ENCODE data around the gene XYLT2. TPM values are rescaled to one million over a fixed set of nuclear protein-coding genes. Genes with fewer than 3 reads are reported as not detected.

The XYLT2 gene
- total RNA-seq, 1 donor from 2014 or later = 19.5 TPM

DNA sequence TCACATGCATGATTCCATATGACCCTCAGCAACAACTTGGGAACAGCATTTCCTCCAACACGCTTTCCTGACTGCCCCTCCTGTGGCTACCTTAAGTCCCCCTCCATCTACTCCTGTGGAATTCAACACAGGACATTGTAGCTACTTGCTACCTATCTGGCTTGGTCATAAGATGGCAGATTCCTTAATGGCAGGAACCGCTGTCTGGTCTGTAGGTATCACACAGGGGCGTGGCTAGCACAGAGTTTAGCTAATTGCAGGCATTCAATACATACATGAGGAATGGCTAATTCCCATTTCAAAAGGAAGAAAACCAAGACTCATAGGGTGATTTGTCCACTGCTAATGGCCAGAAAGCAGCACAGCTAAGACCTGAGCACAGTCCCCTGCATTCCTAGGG lies 42.8 kb downstream of the XYLT2 start:
- no peak for FAIRE-seq
- DNase-seq (ENCODE audit: low read depth) = no peak
- Histone ChIP-seq H3K27me3 (ENCODE audit: control insufficient read depth, insufficient read depth, low read length) (no peaks in the 10 kb centered on the region), H3K4me3 (ENCODE audit: low read depth, low read length) (no peak overlapping the region), H3K36me3 (ENCODE audit: control insufficient read depth, insufficient read depth, low read length) (peaks cover 52% of the 10 kb centered on the region)
- TF ChIP-seq, protein P1, sequence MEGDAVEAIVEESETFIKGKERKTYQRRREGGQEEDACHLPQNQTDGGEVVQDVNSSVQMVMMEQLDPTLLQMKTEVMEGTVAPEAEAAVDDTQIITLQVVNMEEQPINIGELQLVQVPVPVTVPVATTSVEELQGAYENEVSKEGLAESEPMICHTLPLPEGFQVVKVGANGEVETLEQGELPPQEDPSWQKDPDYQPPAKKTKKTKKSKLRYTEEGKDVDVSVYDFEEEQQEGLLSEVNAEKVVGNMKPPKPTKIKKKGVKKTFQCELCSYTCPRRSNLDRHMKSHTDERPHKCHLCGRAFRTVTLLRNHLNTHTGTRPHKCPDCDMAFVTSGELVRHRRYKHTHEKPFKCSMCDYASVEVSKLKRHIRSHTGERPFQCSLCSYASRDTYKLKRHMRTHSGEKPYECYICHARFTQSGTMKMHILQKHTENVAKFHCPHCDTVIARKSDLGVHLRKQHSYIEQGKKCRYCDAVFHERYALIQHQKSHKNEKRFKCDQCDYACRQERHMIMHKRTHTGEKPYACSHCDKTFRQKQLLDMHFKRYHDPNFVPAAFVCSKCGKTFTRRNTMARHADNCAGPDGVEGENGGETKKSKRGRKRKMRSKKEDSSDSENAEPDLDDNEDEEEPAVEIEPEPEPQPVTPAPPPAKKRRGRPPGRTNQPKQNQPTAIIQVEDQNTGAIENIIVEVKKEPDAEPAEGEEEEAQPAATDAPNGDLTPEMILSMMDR (IDR thresholded peaks at IDR 0.05; ENCODE audit: insufficient read depth, low read length, severe bottlenecking) = no peak

DNA sequence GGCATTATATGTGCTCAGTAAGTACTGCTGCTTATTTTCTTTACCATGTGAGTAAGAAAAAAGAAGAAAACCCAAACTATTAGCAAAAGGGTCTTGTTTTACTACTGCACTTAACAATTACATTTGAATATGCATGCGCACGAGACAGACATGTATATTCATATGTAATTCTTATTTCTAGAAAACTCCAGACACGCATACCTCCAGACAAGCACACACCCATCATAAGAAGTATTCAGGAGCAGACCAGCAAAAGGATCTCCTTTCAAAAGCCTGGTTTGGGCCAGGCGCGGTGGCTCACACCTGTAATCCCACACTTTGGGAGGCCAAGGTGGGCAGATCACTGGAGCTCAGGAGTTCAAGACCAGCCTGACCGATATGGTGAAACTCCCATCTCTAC lies 43.6 kb downstream of the XYLT2 start:
- TF ChIP-seq, protein P1 (IDR thresholded peaks at IDR 0.05; ENCODE audit: insufficient read depth, low read length, severe bottlenecking) = no peak
- Histone ChIP-seq H3K36me3 (ENCODE audit: control insufficient read depth, insufficient read depth, low read length) (peaks cover 52% of the 10 kb centered on the region), H3K27me3 (ENCODE audit: control insufficient read depth, insufficient read depth, low read length) (no peaks in the 10 kb centered on the region), H3K4me3 (ENCODE audit: low read depth, low read length) (no peak overlapping the region)
- no peak for FAIRE-seq
- DNase-seq (ENCODE audit: low read depth) = no peak

DNA sequence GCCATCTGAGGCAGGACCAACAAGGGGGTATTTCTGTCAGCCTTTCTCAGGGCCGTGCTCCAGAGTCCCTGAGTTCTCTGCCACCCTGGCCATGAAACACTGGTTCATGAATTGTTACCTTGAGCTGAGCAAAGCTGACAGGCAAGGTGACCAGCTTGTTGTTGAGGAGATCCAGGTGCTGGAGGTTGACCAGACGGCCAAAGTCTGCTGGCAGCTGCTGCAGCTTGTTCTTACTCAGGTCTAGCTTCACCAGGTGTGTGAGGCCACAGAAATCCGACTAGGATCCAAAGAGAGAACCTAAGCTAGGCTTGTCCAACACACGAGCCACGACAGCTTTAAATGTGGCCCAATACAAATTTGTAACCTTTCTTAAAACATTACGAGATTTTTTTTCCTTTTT lies 46.7 kb downstream of the XYLT2 start:
- Histone ChIP-seq H3K4me3 (ENCODE audit: low read depth, low read length) (no peak overlapping the region), H3K36me3 (ENCODE audit: control insufficient read depth, insufficient read depth, low read length) (peaks cover 38% of the 10 kb centered on the region), H3K27me3 (ENCODE audit: control insufficient read depth, insufficient read depth, low read length) (no peaks in the 10 kb centered on the region)
- DNase-seq (ENCODE audit: low read depth) (no peak), FAIRE-seq (no peak)
- TF ChIP-seq, protein P1 (IDR thresholded peaks at IDR 0.05; ENCODE audit: insufficient read depth, low read length, severe bottlenecking) = no peak

DNA sequence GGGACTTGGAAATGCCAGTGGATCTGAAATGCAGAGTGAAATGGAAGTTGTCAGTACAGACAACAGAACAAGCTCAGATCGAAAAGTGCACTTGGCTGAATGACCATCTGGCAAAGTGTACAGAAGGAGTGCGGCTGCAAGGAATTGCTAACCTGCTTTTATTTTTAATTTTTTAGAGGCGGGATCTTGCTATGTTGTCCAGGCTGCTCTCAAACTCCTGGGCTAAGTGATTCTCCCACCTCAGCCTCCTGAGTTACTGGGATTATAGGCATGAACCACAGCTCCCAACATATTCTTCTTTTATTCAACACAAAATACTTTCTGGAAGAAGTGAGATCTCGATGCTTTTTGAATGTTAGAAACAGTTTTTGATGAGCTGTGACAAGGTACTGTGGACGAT lies 47.8 kb downstream of the XYLT2 start:
- Histone ChIP-seq H3K4me3 (ENCODE audit: low read depth, low read length) (no peak overlapping the region), H3K36me3 (ENCODE audit: control insufficient read depth, insufficient read depth, low read length) (peaks cover 32% of the 10 kb centered on the region), H3K27me3 (ENCODE audit: control insufficient read depth, insufficient read depth, low read length) (no peaks in the 10 kb centered on the region)
- FAIRE-seq (no peak), DNase-seq (ENCODE audit: low read depth) (no peak)
- TF ChIP-seq, protein P1 (IDR thresholded peaks at IDR 0.05; ENCODE audit: insufficient read depth, low read length, severe bottlenecking) = no peak

DNA sequence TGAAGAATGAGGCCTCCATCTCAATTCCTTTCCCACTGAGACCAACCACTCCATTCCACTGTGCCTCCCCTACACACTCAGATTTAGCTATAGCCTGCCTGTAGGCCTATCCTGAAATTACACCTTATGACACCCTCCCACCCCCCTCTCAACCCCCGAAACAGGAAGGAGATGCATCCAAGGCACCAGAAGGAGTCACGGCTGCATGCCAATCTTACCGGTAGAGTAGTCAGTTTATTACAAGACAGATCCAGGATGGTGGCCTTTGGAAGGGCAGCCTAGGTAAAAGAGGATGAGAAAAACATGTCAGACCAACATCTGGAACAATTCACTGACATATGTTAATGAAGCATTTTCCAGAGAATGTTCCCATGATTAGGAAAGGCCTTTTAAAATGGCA lies 48.8 kb downstream of the XYLT2 start:
- TF ChIP-seq, protein P1 (IDR thresholded peaks at IDR 0.05; ENCODE audit: insufficient read depth, low read length, severe bottlenecking) = no peak
- no peak overlapping the region for H3K4me3 ChIP-seq (ENCODE audit: low read depth, low read length)
- FAIRE-seq (no peak), DNase-seq (ENCODE audit: low read depth) (no peak)
- no peaks in the 10 kb centered on the region for H3K27me3 ChIP-seq (ENCODE audit: control insufficient read depth, insufficient read depth, low read length)
- H3K36me3 ChIP-seq (ENCODE audit: control insufficient read depth, insufficient read depth, low read length) = peaks cover 26% of the 10 kb centered on the region
